Gastrocnemius medialis (tissue), 4 donors: Measurements from ENCODE around the gene TMEM207.

Experiments used
- CTCF ChIP-seq, 5 experiments: fragments of 450-650 bp in 3 of 5; fragments of 200-600 bp in 2 of 5; sonication (generic) in 2 of 5; IDR thresholded peaks in 4 of 5; conservative IDR thresholded peaks in 1 of 5; 1 replicate in 4 of 5; 2 replicates in 1 of 5; pipeline ENCODE4 v1.5.1; 2016 to 2019; ENCODE audit warnings: antibody characterized with exemption in 5 of 5, mild to moderate bottlenecking in 3 of 5, moderate library complexity in 3 of 5
- POLR2A ChIP-seq, 2 donors: fragments of 450-650 bp; IDR thresholded peaks; one replicate each; pipeline ENCODE4 v1.6.1; 2017; ENCODE audit warnings: antibody characterized with exemption in 2 of 2, mild to moderate bottlenecking in 2 of 2, moderate library complexity in 2 of 2

- TF ChIP-seq CTCF (IDR thresholded peaks at IDR 0.05 in 4 of 5, conservative IDR thresholded peaks at IDR 0.05 in 1 of 5) (no peak), POLR2A (IDR thresholded peaks at IDR 0.05) (no peak)
Measured at GRCh38 chr3:190499122-190499521, 49.4 kb upstream of the TMEM207 start.
